GM12878 (cell line): ENCODE results near the gene NELFB. TPM values are rescaled to one million over a fixed set of nuclear protein-coding genes. Genes with fewer than 3 reads are reported as not detected.

Source experiments
- ATAC-seq: fragments of 200-7000 bp; cut with Tn5 transposase; 3 replicates; pipeline ENCODE4 v1.9.1; 2020; ENCODE audit warnings: mild to moderate bottlenecking, moderate library complexity
- BruUV-seq: library from RNA; stranded (reverse); fragments of 400-500 nt; replicated peaks from 2 replicates; lab custom pipeline; 2021; lab: Mats Ljungman, UMichigan
- CTCF ChIA-PET: fragments of 300-600 bp; sonication (Branson Sonifier 250); formaldehyde crosslinking; extraction: SDS; loops from one replicate; lab custom pipeline; 2021; ENCODE audit warnings: inconsistent platforms; lab: Yijun Ruan, JAX
- POLR2A ChIA-PET: fragments of 350-600 bp; formaldehyde crosslinking; extraction: SDS; loops from one replicate; lab custom pipeline; 2021; ENCODE audit warnings: inconsistent platforms; lab: Charles Lee
- RAD21 ChIA-PET: fragments of 300-600 bp; sonication (Branson Sonifier 250); formaldehyde crosslinking; loops from one replicate; lab custom pipeline; 2023; ENCODE audit warnings: antibody characterized with exemption; ENCODE audit not compliant: unreplicated experiment; lab: Charles Lee
- SMC1A ChIA-PET: fragments of 300-600 bp; sonication (Branson Sonifier 250); formaldehyde crosslinking; loops from one replicate; lab custom pipeline; 2023; ENCODE audit not compliant: unreplicated experiment, uncharacterized antibody; lab: Charles Lee
- DNase-seq: peaks from one replicate; pipeline ENCODE4 v3.0.0-alpha.2; 2011; ENCODE audit warnings: low read depth, low spot score
- FAIRE-seq: peaks from 3 replicates; lab custom pipeline; 2011; peaks lifted over from hg19 to GRCh38; lab: Jason Lieb, UNC
- H2AFZ ChIP-seq: 2 replicates; pipeline ENCODE4 v1.6.0; 2011; ENCODE audit warnings: low read depth, low read length, control low read depth; ENCODE audit not compliant: control insufficient read depth
- H3K27ac ChIP-seq: 2 replicates; pipeline ENCODE4 v1.5.1; 2011; ENCODE audit warnings: control low read depth; ENCODE audit not compliant: control insufficient read depth, insufficient read depth
- H3K27me3 ChIP-seq, 2 experiments: replicated peaks in 1 of 2; 2 replicates each; pipeline versions ENCODE4 v1.6.0 to v1.6.1; 2011; ENCODE audit warnings: low read length in 1 of 2; ENCODE audit not compliant: control insufficient read depth in 2 of 2, insufficient read depth in 2 of 2
- H3K36me3 ChIP-seq, 2 experiments: 2 replicates each; pipeline ENCODE4 v1.5.1; 2011; ENCODE audit warnings: low read length in 1 of 2; ENCODE audit not compliant: control insufficient read depth in 2 of 2, insufficient read depth in 2 of 2
- H3K4me1 ChIP-seq: 2 replicates; pipeline ENCODE4 v1.6.1; 2011; ENCODE audit warnings: mild to moderate bottlenecking, low read length, moderate library complexity, mixed read lengths; ENCODE audit not compliant: control insufficient read depth, insufficient read depth
- H3K4me2 ChIP-seq: 2 replicates; pipeline ENCODE4 v1.6.0; 2011; ENCODE audit warnings: control low read depth; ENCODE audit not compliant: control insufficient read depth, insufficient read depth
- H3K4me3 ChIP-seq: fragments of 200-600 bp; sonication (generic); 2 replicates; pipeline ENCODE4 v1.5.1; 2016
- H3K79me2 ChIP-seq: 2 replicates; pipeline ENCODE4 v1.6.0; 2011; ENCODE audit warnings: low read length; ENCODE audit not compliant: control insufficient read depth, insufficient read depth
- H3K9ac ChIP-seq: 2 replicates; pipeline ENCODE4 v1.8.0; 2011; ENCODE audit warnings: low read length, control low read depth, mixed read lengths; ENCODE audit not compliant: control insufficient read depth, insufficient read depth
- H3K9me3 ChIP-seq: replicated peaks from 3 replicates; pipeline ENCODE4 v1.5.1; 2011; ENCODE audit warnings: mild to moderate bottlenecking, low read length; ENCODE audit not compliant: control insufficient read depth, insufficient read depth
- H4K20me1 ChIP-seq: 2 replicates; pipeline ENCODE4 v1.6.0; 2011; ENCODE audit not compliant: control insufficient read depth, insufficient read depth
- CEBPZ ChIP-seq: fragments of 150-350 bp; IDR thresholded peaks from 2 replicates; pipeline ENCODE4 v1.6.1; 2016; ENCODE audit warnings: low read depth, low read length
- CREM ChIP-seq: IDR thresholded peaks from 2 replicates; pipeline ENCODE4 v1.6.1; 2014; ENCODE audit warnings: antibody characterized with exemption, low read depth
- HCFC1 ChIP-seq: fragments of 150-350 bp; IDR thresholded peaks from 2 replicates; pipeline ENCODE4 v1.6.1; 2014; ENCODE audit warnings: low read length
- LARP7 ChIP-seq: fragments of 450-650 bp; IDR thresholded peaks from 2 replicates; pipeline ENCODE4 v1.6.1; 2017; ENCODE audit warnings: mild to moderate bottlenecking
- NFYA ChIP-seq: IDR thresholded peaks from 2 replicates; pipeline ENCODE4 v1.6.1; 2011; ENCODE audit warnings: low read depth, mild to moderate bottlenecking, low read length, improper control_type of control experiment, borderline replicate concordance
- NFYB ChIP-seq: IDR thresholded peaks from 2 replicates; pipeline ENCODE4 v1.6.1; 2011; ENCODE audit warnings: low read depth, mild to moderate bottlenecking, low read length, improper control_type of control experiment, moderate library complexity; ENCODE audit not compliant: insufficient read depth
- NR2F1 ChIP-seq: fragments of 450-650 bp; conservative IDR thresholded peaks from 2 replicates; pipeline ENCODE4 v1.6.1; 2017; ENCODE audit warnings: mild to moderate bottlenecking
- SIX5 ChIP-seq: IDR thresholded peaks from 2 replicates; pipeline ENCODE4 v1.6.1; 2011; ENCODE audit warnings: mild to moderate bottlenecking, low read depth, low read length, moderate library complexity; ENCODE audit not compliant: severe bottlenecking
- SMARCA5 ChIP-seq: fragments of 450-650 bp; IDR thresholded peaks from 2 replicates; pipeline ENCODE4 v1.6.1; 2017; ENCODE audit warnings: mild to moderate bottlenecking
- USF1 ChIP-seq: IDR thresholded peaks from 2 replicates; pipeline ENCODE4 v1.6.1; 2011; ENCODE audit warnings: borderline replicate concordance, low read depth, mild to moderate bottlenecking, moderate library complexity, mixed read lengths, low read length; ENCODE audit not compliant: insufficient read depth; ENCODE audit errors: extremely low read length
- WGBS: methylation state at CpG from one replicate; pipeline ENCODE4 v1.1.6; 2016; ENCODE audit warnings: low lambda C conversion rate; ENCODE audit not compliant: insufficient replicate concordance, insufficient coverage; ENCODE audit errors: missing lambda C conversion rate; 5-methylcytosine and 5-hydroxymethylcytosine counted together
- in situ Hi-C: fragments of 300-500 bp; cut with MboI; formaldehyde crosslinking; loops from 9 replicates; pipeline ENCODE4 v1.14.3; 2018; ENCODE audit warnings: mixed read lengths
- intact Hi-C: fragments of 100-400 bp; cut with micrococcal nuclease; formaldehyde crosslinking; loops from one replicate; pipeline ENCODE4 v1.14.2; 2022; ENCODE audit not compliant: unreplicated experiment
- polyA plus RNA-seq, 11 experiments: library from polyadenylated mRNA; depleted of rRNA in 4 of 11; unstranded in 6 of 11; stranded (reverse) in 5 of 11; fragments of >200 nt; fragmentation: Nextera tagmentation in 4 of 11; fragmentation: Illumina TruSeq in 1 of 11; extraction: Ambion mirVana in 4 of 11; extraction: Trizol in 1 of 11; gene quantifications; 1 replicate in 1 of 11; 2 replicates in 10 of 11; pipeline versions ENCODE4 v1.2.1 to v1.2.3, GENCODE V29; 2011 to 2016; ENCODE audit warnings: inconsistent platforms in 2 of 11, missing spikeins in 2 of 11, low read depth in 1 of 11
- total RNA-seq, 4 experiments: library from RNA; depleted of rRNA in 3 of 4; stranded (reverse); fragments of >200 nt in 3 of 4; fragmentation: Illumina TruSeq in 1 of 4; extraction: Trizol in 1 of 4; gene quantifications; 2 replicates each; pipeline versions ENCODE4 v1.2.1 to v1.2.3, GENCODE V29; 2013 to 2021

NELFB gene
- total and polyA plus RNA-seq, 10 of the 15 experiments (the other 5 are each of a cell fraction or from before 2014, with no cell fraction given) = 0.19 to 63.4 (median 30.9) TPM

DNA sequence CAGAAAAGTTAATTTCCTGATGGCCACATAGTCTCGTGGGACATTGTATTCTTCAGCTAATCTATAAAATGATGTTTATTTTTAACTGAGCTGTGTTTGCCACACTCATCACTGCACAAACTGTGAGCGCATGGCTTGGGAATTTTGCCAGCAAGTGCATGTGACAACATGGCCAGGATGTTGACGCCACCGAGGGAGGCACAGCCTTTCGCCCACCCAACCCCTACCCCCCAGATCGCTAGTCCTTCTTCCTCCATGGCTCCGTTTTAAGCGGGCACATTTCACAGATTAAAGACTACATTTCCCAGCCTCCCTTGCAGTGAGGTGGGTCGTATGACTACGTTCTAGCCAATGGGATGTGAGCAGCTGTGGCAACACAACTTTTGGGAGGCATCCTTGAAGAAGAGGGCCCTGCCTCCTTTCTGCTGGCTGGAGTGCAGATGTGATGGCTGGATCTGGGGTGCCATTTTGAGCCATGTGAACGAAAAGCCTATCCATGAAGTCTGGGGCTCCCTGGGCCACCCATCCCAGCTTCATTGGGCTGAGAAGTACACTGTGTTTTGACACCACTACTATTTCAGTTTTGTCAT lies 39.1 kb downstream of the NELFB start:
- FAIRE-seq (no peak), ATAC-seq (peak; percentile 77), DNase-seq (no peak)
- ChIA-PET POLR2A (no interaction called here), RAD21 (no interaction called here), SMC1A (interaction anchor here (0.6 kb wide), 1 partner anchor 148 kb away, joined by 3 read pairs; no protein-coding TSS in a partner anchor), CTCF (interaction anchor here (0.7 kb wide), 2 partner anchors 114 to 151 kb away, joined by 3 to 5 read pairs; no protein-coding TSS in a partner anchor)
- no peaks in the 10 kb centered on the region for H4K20me1 ChIP-seq
- in situ Hi-C loops = loop anchor here (5.0 kb wide), 3 partner anchors 113 to 233 kb away; no protein-coding TSS in a partner anchor
- H3K36me3 ChIP-seq = no peaks in the 10 kb centered on the region
- H3K27me3 ChIP-seq = no peaks in the 10 kb centered on the region; a peak in 1 of 4 replicates
- BruUV-seq = no TSS peak
- H3K27ac ChIP-seq = no peak overlapping the region
- no peak overlapping the region for H3K4me3 ChIP-seq
- intact Hi-C loops = loop anchor here (2.0 to 10.0 kb wide), 2 partner anchors 151 to 231 kb away; no protein-coding TSS in a partner anchor
- H3K9ac ChIP-seq = no peak overlapping the region
- peaks cover 7% of the 10 kb centered on the region for H3K4me1 ChIP-seq
- no peak overlapping the region for H3K4me2 ChIP-seq
- TF ChIP-seq HCFC1 (peak; percentile 75), NFYB (peak; percentile 56; the same call in 1 of the 2 replicates), SMARCA5 (peak; percentile 69), NFYA (no peak), LARP7 (no peak), USF1 (peak; percentile 57), SIX5 (peak; percentile 71), NR2F1 (no peak), CREM (peak; percentile 25; the same call in 1 of the 2 replicates), CEBPZ (peak; percentile 45)
- no peak overlapping the region for H2AFZ ChIP-seq
- 10% methylated on average over 11 of the region's 11 CpGs for WGBS
- H3K9me3 ChIP-seq = peaks cover 2% of the 10 kb centered on the region; the same call in 2 of the 3 replicates
- no peaks in the 10 kb centered on the region for H3K79me2 ChIP-seq
